GM19438 (cell line): Measurements from ENCODE around the gene TRAPPC5.

Source experiments
- ATAC-seq: cut with Tn5 transposase; IDR thresholded peaks from one replicate; pipeline ENCODE4 v1.9.1; 2021; ENCODE audit warnings: low read depth; ENCODE audit not compliant: unreplicated experiment

Gene TRAPPC5

DNA sequence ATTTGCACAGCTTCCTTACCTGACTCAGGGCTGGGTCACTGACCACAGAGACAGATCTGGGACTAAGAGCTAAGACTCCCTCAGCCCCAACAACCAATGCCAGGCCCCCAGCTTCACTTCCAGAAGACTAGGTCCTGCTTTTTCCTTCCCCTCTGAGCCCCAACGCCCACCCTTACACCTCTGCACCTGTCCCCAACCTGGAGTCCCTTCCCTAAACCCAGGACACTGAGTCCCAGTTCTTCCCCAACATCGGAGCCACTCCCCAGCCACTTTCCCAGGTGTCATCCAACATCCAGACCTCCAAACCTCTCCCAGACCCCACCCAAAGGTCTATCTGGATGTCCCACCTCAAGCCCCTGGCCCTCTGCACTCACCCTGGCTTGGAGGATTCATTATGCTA lies 18.4 kb downstream of the TRAPPC5 start:
- ATAC-seq, result no peak

GRCh38 chr19:7699417-7700401 lies 19.1 kb downstream of the TRAPPC5 start:
- ATAC-seq, result no peak

GRCh38 chr19:7701049-7701653 lies 20.5 kb downstream of the TRAPPC5 start:
- ATAC-seq, result no peak

DNA sequence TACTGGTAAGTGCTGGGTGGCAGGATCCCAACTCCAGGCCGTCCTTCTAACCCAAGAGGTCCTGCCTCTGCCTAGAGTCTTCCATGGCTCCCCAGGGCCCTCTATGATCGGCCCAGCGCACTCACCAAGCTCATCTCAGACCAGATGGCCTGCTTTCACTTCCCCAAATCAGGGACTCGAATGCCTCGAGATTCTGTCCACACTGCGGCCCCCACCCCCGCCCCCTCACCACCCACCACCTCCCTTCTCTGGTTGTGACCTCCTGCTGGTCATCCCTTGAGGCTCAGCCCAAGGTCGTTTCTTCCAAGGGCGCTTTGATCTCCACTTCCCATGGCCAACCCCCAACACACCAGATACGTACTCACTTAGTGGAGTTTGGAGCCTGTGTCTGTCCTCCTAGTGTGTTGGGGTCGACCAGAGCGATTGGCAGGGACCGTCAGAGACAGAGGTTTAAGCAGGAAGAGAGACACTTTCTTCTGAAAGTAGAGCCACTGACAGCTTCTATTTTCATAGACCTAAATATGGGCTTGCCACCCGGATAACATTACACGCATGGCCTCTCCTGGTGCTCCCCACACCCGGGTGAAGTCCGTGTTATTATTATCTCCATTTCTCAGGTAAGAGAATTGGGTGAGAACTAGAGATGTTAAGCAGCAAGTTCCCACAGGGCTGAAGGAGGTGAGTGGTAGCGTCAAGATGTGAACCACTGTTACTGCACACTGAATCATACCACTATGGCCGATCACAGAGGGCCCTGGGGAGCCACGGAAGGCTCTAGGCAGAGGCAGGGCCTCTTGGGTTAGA lies 21.2 kb downstream of the TRAPPC5 start, which contains the start of gene FCER2:
FCER2 (minus strand) TSS at position 478 of the 804 bp plus-strand sequence. CDS start 2,371 bp downstream, outside the sequence.
- peak; percentile 63 for ATAC-seq

DNA sequence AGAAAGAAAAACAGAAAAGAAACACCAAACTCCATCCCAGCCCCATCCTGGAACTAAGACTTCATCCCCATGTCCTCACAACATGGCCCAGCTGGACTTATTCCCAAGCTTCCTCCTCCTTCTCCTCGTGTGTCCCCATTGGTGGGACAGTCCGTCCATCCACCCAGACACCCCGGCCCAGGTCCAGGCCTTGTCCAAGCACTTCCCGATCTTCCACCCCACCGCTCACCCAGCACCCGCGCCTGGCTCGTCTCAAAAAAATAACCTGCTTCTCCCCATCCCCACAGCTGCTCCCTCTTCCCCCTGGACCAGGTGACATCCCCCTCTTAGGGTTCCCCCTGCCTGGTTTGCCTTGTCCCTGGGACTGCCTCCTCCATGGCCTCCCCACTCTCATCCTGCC lies 22.7 kb downstream of the TRAPPC5 start:
- no peak for ATAC-seq

DNA sequence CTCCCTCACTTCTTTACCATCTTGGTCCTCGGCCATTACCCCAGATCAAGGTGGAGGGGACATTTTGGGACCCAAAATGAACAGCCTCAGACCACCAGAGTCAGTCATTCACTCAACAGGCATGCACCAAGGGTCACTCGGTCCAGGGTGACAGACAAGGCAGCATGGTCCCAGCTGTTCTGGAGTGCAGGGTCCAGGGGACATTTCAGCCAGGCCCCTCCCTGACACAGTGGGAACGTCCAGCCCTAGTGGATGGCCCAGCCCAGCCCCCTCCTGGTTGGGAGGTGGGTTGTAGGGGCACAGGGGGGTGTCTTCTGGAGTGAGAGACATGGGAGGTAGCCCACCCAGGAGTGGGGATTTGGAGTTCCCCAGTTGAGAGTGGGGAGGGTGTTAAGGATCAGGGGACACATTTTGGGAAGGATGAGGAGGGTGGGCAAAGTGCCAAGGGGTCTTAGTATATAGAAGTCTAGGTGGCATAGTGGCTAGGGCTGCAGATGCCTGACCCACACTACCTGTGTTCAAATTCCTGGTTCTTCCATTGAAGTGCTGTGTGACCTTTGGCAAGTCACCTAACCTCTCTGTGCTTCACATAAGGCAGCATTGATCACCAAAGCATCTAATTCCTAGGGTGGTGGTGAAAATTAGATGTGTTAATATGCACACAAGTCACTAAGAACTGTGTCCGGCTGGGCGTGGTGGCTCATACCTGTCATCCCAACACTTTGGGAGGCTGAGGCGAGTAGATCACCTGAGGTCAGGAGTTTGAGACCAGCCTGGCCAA lies 23.8 kb downstream of the TRAPPC5 start:
- ATAC-seq, result no peak

DNA sequence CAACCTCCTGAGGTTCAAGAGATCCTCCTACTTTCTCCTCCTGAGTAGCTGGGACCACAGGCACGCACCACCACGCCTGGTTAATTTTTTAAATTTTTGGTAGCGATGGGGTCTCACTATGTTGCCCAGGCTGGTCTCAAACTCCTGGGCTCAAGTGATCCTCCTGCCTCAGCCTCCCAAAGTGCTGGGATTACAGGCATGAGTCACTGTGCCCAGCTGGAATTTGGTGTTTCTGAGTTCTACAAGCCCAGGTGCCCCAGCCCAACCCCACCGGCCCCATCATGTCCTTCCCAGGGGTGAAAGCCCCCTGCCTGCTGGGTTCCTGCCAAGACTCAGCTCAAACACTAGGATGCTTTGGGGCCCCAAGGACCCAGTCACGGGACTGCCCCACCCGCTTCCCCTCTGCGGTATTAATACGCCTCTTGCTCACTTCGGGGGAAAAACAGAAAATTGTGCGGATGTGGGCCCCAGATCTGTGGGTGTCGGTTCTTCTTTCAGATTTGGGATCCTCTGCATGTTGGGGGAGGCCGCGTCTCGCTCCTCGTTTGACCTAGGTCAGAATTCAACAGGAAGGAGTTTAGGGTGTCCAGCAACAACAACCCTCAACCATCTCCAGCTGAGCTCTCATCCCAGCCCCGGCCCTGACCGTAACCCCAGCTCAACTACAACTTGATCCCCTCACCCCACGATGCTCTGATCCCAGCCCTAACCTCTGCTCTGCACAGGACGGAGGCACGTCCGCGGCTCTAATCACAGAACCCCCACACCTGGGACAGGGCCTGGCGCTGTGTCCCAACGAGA lies 25.0 kb downstream of the TRAPPC5 start:
- ATAC-seq, result no peak

- ATAC-seq, result no peak
These were observed 25.7 kb downstream of the TRAPPC5 start for GRCh38 chr19:7706188-7706954.

- ATAC-seq, result no peak
These were observed 26.4 kb downstream of the TRAPPC5 start for GRCh38 chr19:7706955-7707456.

- ATAC-seq, result no peak
These were observed 29.4 kb downstream of the TRAPPC5 start for GRCh38 chr19:7709932-7710460.

GRCh38 chr19:7710616-7711015 lies 30.0 kb downstream of the TRAPPC5 start:
- no peak for ATAC-seq

GRCh38 chr19:7715671-7716070 lies 35.0 kb downstream of the TRAPPC5 start:
- no peak for ATAC-seq

DNA sequence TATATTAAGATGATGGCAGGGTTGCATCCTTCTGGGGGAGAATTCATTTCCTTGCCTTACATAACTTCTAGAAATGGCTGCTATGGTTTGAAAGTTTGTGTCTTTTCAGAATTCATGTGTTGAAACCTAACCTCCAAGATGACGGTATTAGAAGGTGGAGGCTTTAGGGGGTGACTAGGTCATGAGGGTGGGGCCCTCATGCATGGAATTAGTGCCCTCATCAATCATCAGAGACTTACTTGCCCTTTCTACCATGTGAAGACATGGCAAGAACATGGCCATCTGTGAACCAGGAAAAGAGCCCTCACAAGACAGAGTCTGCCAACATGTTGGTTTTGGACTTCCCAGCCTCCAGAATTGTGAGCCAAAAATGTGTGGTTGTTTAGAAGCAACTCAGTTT lies 36.1 kb downstream of the TRAPPC5 start:
- no peak for ATAC-seq

DNA sequence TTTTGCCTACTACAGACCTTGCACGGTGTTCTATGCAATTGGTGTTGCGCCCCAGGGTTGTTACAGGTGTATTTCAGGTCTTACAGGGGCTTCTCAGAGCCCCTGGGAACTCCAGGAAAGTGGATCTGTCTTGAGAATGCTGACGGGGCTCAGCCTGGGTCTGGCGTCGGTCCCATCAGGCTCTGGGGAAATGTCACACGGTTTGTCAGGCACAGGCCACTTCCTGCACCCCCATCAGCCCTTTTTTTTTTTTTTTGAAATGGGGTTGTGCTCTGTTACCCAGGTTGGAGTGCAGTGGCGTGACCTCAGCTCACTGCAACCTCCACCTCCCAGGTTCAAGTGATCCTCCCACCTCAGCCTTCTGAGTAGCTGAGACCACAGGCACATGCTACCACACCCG lies 38.0 kb downstream of the TRAPPC5 start:
- no peak for ATAC-seq

- no peak for ATAC-seq
These were observed 39.7 kb downstream of the TRAPPC5 start for GRCh38 chr19:7720351-7720750.

DNA sequence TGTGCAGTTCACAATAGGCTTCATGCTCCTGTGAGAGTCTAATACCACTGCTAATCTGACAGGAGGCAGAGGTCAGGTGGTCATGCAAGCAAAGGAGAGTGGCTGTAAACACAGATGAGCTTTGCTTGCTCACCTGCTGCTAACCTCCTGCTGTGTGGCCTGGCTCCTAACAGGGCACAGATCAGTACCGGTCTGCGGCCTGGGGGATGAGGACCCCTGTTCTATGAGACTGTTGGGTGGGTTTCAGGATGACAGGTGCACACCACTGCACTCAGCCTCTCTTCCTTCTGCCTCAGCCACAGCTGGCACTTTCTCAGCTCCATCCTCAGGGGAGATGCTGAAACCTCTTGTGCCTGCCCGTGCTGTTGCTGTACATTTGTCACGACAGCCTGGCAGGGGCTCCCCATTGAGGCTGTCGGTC lies 41.6 kb downstream of the TRAPPC5 start:
- no peak for ATAC-seq

GRCh38 chr19:7725791-7726190 lies 45.2 kb downstream of the TRAPPC5 start:
- ATAC-seq, result no peak

DNA sequence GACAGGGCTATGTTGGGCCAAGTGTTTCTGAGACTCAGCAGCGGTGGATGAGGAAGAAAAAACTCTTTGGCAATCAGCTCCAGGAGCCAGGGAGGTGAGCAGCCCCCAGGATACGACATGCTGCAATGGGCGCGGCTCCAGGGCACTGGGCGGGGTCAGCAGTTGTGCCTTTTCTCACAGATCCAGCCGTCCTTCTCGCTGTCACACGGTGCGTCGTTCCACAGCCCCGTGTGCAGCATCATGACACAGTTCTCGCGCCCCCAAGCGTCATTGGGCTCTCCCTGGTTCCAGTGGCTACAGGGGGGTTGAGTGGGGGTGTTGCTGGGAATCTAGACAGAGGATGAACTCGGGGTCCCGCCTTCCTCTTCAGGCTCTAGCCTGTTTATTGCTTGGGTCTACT lies 48.6 kb downstream of the TRAPPC5 start:
- ATAC-seq, result no peak
